NCI-H446 (cell line): ENCODE results near the gene GAB1.

ENCODE experiments used
- DNase-seq, 2 experiments: peaks; one replicate each; lab custom pipeline; 2025; lab: John Stamatoyannopoulos, UW

Gene GAB1

DNA sequence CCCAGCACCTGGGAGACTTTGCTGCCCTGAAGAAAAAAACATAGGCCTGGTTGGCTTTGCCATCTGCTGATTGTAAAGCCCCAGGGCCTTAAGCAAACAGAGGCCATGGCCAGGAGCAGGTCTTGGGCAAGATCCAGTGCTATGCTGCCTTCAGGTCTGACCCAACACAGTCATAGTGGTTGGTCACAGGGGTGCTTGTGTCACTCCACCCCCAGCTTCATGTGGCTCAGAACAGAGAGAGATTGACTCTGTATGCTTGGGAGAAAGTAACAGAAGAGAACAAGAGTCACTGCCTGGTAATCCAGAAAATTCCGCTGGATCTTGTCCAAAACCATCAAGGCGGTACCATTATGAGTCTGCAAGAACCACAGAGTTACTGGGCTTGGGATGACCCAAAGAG, 152.4 kb downstream of the GAB1 start:
- no peak for DNase-seq

- DNase-seq: no peak
These were observed 161.3 kb downstream of the GAB1 start for GRCh38 chr4:143498021-143498420.

- no peak for DNase-seq
These were observed 165.6 kb downstream of the GAB1 start for GRCh38 chr4:143502231-143502630.

- no peak for DNase-seq
These were observed 169.4 kb downstream of the GAB1 start for GRCh38 chr4:143506031-143506430.

- no peak for DNase-seq
These were observed 175.2 kb downstream of the GAB1 start for GRCh38 chr4:143511906-143512305.

DNA sequence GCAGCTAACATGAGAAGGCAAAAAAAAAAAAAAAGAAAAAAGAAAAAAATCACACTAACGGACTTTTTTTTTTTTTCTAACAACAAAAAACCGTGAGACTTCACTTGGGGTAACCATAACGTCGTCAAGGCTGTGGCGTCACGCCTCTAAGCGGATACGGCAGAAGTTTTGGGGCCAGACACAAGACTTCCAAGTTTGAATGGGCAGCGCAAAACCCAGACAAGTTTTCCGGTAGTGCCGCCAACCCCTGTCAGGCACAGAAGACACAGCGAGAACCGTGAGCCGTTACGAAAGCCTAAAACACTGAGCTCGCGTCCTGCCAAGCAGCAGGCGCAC, 176.3 kb downstream of the GAB1 start:
- DNase-seq: no peak

DNA sequence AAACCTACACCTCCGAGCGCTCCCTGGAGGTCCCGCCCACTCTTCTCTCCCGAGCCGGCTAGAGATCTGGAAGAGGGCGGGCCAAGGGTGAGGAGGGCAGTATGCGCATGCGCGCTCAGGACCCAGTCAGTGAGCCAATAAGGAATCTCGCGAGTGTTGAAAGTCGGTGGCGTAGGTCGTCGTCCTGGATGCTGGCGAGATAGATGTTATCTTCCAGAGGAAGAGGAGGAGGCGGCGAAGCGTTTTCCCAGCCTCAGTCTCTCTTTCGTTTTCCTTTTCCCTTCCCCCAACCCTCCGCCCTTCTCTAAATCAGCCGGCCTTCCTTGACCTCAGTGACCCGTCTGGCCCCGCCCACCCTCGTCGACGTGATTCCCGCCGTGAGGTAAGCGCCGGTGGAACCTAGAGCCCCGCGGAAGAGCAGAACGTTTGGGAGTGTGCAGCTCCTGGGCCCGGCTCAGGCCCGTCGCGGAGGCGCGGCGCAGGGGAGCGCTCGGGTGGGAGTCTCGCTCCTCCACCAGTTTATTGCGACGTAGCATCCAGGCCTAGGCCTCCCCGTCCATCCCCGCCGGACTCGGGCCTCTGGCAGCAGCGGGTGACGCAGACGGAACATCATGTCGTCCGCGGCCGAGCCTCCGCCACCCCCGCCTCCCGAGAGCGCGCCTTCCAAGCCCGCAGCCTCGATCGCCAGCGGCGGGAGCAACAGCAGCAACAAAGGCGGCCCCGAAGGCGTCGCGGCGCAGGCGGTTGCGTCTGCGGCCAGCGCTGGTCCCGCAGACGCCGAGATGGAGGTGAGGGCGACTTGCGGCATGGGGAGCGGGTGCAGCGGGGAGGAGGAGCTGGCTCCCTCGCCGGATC, 176.9 kb downstream of the GAB1 start, which contains the start of gene SMARCA5:
Gene SMARCA5 (plus strand): TSS at position 389 of the 855 bp plus-strand sequence. CDS start 223 bp downstream, at position 612.
- DNase-seq: peak; percentile 97 to 98

DNA sequence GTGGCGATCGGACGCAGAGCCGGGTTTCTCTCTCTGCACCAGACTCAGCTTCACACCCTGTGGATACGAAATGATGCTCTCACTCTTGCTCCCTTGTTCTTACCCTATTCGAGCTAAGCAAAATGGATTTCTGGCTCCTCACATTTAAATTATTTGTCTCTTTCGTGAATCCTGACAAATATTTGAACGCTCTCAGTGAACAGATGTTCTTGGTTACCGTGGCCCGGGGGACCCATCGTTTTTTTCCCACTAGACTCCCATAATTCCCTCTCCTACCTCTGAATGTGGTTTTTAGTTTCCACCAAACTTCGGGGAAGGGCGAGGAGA, 177.5 kb downstream of the GAB1 start:
- DNase-seq: no peak

- DNase-seq: no peak
These were observed 177.8 kb downstream of the GAB1 start for GRCh38 chr4:143514497-143514896.

- DNase-seq: no peak
These were observed 178.2 kb downstream of the GAB1 start for GRCh38 chr4:143514901-143515300.

- no peak for DNase-seq
These were observed 179.2 kb downstream of the GAB1 start for GRCh38 chr4:143515905-143516304.

DNA sequence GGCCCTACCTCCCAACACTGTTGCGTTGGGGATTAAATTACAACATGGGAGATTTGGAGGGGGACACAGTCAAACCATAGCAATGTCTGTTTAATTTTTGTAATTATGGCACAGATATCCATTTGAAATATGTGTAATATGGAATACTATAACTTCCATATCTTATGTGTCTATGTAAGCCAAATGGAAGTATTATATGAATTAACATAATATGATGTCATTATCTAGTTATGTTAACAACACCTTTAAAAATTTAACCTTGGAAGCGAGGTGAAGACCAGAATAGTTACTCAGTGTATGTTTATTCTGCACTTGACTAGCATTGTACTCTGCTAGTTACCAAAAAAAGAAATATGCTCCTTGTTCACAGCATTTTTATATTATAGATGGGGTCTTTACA, 181.1 kb downstream of the GAB1 start:
- no peak for DNase-seq
